GM23248 (cell line): ENCODE results near the gene ACAP1. TPM values are rescaled to one million over a fixed set of nuclear protein-coding genes. Genes with fewer than 3 reads are reported as not detected.

ENCODE experiments used
- DNase-seq: peaks from one replicate; pipeline ENCODE4 v3.0.0-alpha.2; 2015
- H2AFZ ChIP-seq: fragments of 200-600 bp; sonication (generic); 2 replicates; pipeline ENCODE4 v1.6.1; 2016; ENCODE audit warnings: antibody characterized with exemption
- H3F3A ChIP-seq: fragments of 200-600 bp; sonication (generic); 2 replicates; pipeline ENCODE4 v1.6.1; 2016; ENCODE audit warnings: mild to moderate bottlenecking, antibody characterized with exemption, mixed run types; ENCODE audit not compliant: insufficient read depth
- H3K27ac ChIP-seq: fragments of 200-600 bp; sonication (generic); 2 replicates; pipeline ENCODE4 v1.5.1; 2016; ENCODE audit warnings: mild to moderate bottlenecking
- H3K27me3 ChIP-seq: fragments of 200-600 bp; sonication (generic); replicated peaks from 2 replicates; pipeline ENCODE4 v1.6.1; 2016; ENCODE audit warnings: mild to moderate bottlenecking; ENCODE audit not compliant: insufficient read depth
- H3K36me3 ChIP-seq: fragments of 200-600 bp; sonication (generic); 2 replicates; pipeline ENCODE4 v1.6.1; 2016; ENCODE audit warnings: low read depth, mild to moderate bottlenecking
- H3K4me1 ChIP-seq: fragments of 200-600 bp; sonication (generic); 2 replicates; pipeline ENCODE4 v1.6.1; 2016; ENCODE audit warnings: mild to moderate bottlenecking; ENCODE audit not compliant: insufficient read depth
- H3K4me2 ChIP-seq: fragments of 200-600 bp; sonication (generic); one replicate; pipeline ENCODE4 v1.6.1; 2016; ENCODE audit warnings: mild to moderate bottlenecking; ENCODE audit not compliant: unreplicated experiment
- H3K4me3 ChIP-seq: fragments of 200-600 bp; sonication (generic); 2 replicates; pipeline ENCODE4 v1.5.1; 2016; ENCODE audit warnings: mild to moderate bottlenecking
- H3K79me2 ChIP-seq: fragments of 200-600 bp; sonication (generic); 2 replicates; pipeline ENCODE4 v1.6.1; 2016; ENCODE audit warnings: mild to moderate bottlenecking; ENCODE audit not compliant: insufficient read depth
- H3K9ac ChIP-seq: fragments of 200-600 bp; sonication (generic); 2 replicates; pipeline ENCODE4 v1.6.1; 2016; ENCODE audit warnings: mild to moderate bottlenecking
- H3K9me2 ChIP-seq: fragments of 200-600 bp; sonication (generic); 2 replicates; pipeline ENCODE4 v1.6.1; 2016; ENCODE audit warnings: mixed run types, mild to moderate bottlenecking, moderate library complexity; ENCODE audit not compliant: insufficient read depth
- H3K9me3 ChIP-seq: fragments of 200-600 bp; sonication (generic); one replicate; pipeline ENCODE4 v1.6.1; 2017; ENCODE audit warnings: low read depth
- H4K20me1 ChIP-seq: fragments of 200-600 bp; sonication (generic); 2 replicates; pipeline ENCODE4 v1.6.0; 2016; ENCODE audit not compliant: insufficient read depth
- EZH2 ChIP-seq: fragments of 200-600 bp; sonication (generic); IDR thresholded peaks from 2 replicates; pipeline ENCODE4 v1.6.1; 2018; ENCODE audit warnings: antibody characterized with exemption, mild to moderate bottlenecking; ENCODE audit not compliant: insufficient read depth, poor library complexity, severe bottlenecking
- EZH2phosphoT487 ChIP-seq: fragments of 200-600 bp; sonication (generic); IDR thresholded peaks from 2 replicates; pipeline ENCODE4 v1.6.1; 2018; ENCODE audit warnings: antibody characterized with exemption, moderate library complexity, mild to moderate bottlenecking, low read depth; ENCODE audit not compliant: insufficient read depth
- WGBS, 2 experiments: methylation state at CpG; one replicate each; pipeline ENCODE4 v1.1.6; 2015 to 2017; ENCODE audit warnings: low lambda C conversion rate in 2 of 2, low coverage in 1 of 2; ENCODE audit errors: missing lambda C conversion rate in 2 of 2; 5-methylcytosine and 5-hydroxymethylcytosine counted together
- in situ Hi-C: fragments of 300-500 bp; cut with MboI; formaldehyde crosslinking; loops from 2 replicates; pipeline ENCODE4 v1.15.0; 2020
- polyA plus RNA-seq: library from polyadenylated mRNA; unstranded; fragments of >200 nt; fragmentation: Nextera tagmentation; extraction: Ambion mirVana; gene quantifications from 2 replicates; pipeline ENCODE4 v1.2.1, GENCODE V29; 2016
- total RNA-seq: library from RNA; depleted of rRNA; stranded (reverse); fragments of >200 nt; shearing (Covaris generic); gene quantifications from 2 replicates; pipeline ENCODE4 v1.2.3, GENCODE V29; 2014

Gene ACAP1
- total and polyA plus RNA-seq, 2 experiments from 2014 or later = 4.4 to 15.7 TPM

DNA sequence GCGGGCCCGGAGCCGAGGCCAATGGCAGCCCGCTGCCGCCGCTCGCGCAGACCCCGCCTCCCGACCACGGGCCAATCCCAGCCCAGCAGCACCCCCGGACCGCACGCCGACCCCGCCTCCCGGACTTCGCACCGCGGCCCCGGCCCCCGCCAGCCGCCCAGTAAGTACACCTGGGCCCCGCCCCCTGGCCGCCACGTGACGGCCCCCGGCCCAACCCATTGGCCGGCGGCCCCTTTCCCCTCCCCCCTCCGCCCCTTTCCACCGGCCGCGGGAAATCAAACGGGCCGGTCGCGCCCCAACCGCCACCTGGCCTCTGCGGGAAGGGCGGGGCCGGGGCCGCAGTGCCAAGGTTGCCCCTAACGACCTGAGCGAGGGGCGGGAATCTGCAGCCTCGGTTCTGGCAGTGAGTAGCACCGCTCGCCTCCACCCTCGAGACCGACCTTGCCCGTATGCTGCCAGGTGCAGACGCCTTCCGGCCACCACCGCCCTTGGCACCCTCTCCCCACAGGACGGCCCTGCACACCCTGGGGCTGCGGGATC lies 41.6 kb upstream of the ACAP1 start, which contains the start of gene YBX2:
YBX2 (minus strand) TSS at position 26 of the 540 bp plus-strand sequence. CDS start 139 bp downstream, outside the sequence.
- peaks cover 21% of the 10 kb centered on the region for H3K27me3 ChIP-seq
- no peak within 1 kb of the TSS for H2AFZ ChIP-seq
- no peak within 1 kb of the TSS for H3K9ac ChIP-seq
- H3K27ac ChIP-seq = no peak within 1 kb of the TSS
- H3K79me2 ChIP-seq = no peaks in the 10 kb centered on the region
- no peaks in the 10 kb centered on the region for H3K36me3 ChIP-seq
- in situ Hi-C loops = no loop called here
- H3K9me3 ChIP-seq = no peaks in the 10 kb centered on the region
- H3K4me3 ChIP-seq = peak within 1 kb of the TSS; percentile 28
- no peak for TF ChIP-seq EZH2
- TF ChIP-seq EZH2phosphoT487 = no peak
- peak within 1 kb of the TSS; percentile 18 for H3K4me2 ChIP-seq
- no peaks in the 10 kb centered on the region for H3K4me1 ChIP-seq
- 6 to 7% methylated on average over 17 to 54 of the region's 57 CpGs for WGBS, 2 experiments
- H4K20me1 ChIP-seq = no peaks in the 10 kb centered on the region
- peak; percentile 52 for DNase-seq
- no peaks in the 10 kb centered on the region for H3K9me2 ChIP-seq
- peaks cover 5% of the 10 kb centered on the region; the same call in 1 of the 2 replicates for H3F3A ChIP-seq

GRCh38 chr17:7295230-7296180 lies 40.8 kb upstream of the ACAP1 start:
- H3K36me3 ChIP-seq = no peaks in the 10 kb centered on the region
- no peaks in the 10 kb centered on the region for H4K20me1 ChIP-seq
- H3K4me1 ChIP-seq = no peaks in the 10 kb centered on the region
- H3K9me2 ChIP-seq = no peaks in the 10 kb centered on the region
- peaks cover 21% of the 10 kb centered on the region for H3K27me3 ChIP-seq
- H3K9ac ChIP-seq = peak overlapping the region; percentile 53
- H3K4me2 ChIP-seq = peak overlapping the region; percentile 44
- no peaks in the 10 kb centered on the region for H3K9me3 ChIP-seq
- WGBS, 2 experiments = 78 to 79% methylated on average over 42 of the region's 42 CpGs
- DNase-seq = no peak
- H3K27ac ChIP-seq = no peak overlapping the region
- peak overlapping the region; percentile 77 for H2AFZ ChIP-seq
- peaks cover 5% of the 10 kb centered on the region; the same call in 1 of the 2 replicates for H3F3A ChIP-seq
- TF ChIP-seq EZH2 (no peak), EZH2phosphoT487 (no peak)
- no peaks in the 10 kb centered on the region for H3K79me2 ChIP-seq
- H3K4me3 ChIP-seq = peak overlapping the region; percentile 44
- in situ Hi-C loops = no loop called here

GRCh38 chr17:7296189-7296861 lies 40.0 kb upstream of the ACAP1 start:
- no peaks in the 10 kb centered on the region for H3K79me2 ChIP-seq
- H3K4me1 ChIP-seq = no peaks in the 10 kb centered on the region
- no peaks in the 10 kb centered on the region for H3K9me2 ChIP-seq
- H3K36me3 ChIP-seq = no peaks in the 10 kb centered on the region
- peak; percentile 95 for DNase-seq
- no peaks in the 10 kb centered on the region for H4K20me1 ChIP-seq
- peaks cover 5% of the 10 kb centered on the region; the same call in 1 of the 2 replicates for H3F3A ChIP-seq
- WGBS, 2 experiments = 5 to 6% methylated on average over 46 to 51 of the region's 51 CpGs
- in situ Hi-C loops = no loop called here
- no peak overlapping the region for H3K27ac ChIP-seq
- peak overlapping the region; percentile 44 for H3K4me3 ChIP-seq
- peak overlapping the region; percentile 53 for H3K9ac ChIP-seq
- H3K4me2 ChIP-seq = peak overlapping the region; percentile 44
- no peaks in the 10 kb centered on the region for H3K9me3 ChIP-seq
- TF ChIP-seq EZH2phosphoT487 (no peak), EZH2 (no peak)
- peak overlapping the region; percentile 77 for H2AFZ ChIP-seq
- peaks cover 17% of the 10 kb centered on the region for H3K27me3 ChIP-seq

GRCh38 chr17:7304179-7304578 lies 32.1 kb upstream of the ACAP1 start:
- no peak for TF ChIP-seq EZH2phosphoT487
- no peak for TF ChIP-seq EZH2
- Histone ChIP-seq H3K4me2 (no peak overlapping the region), H3K27me3 (no peaks in the 10 kb centered on the region; the same call in 1 of the 2 replicates), H3K9ac (no peak overlapping the region), H2AFZ (no peak overlapping the region), H3K79me2 (peaks cover 18% of the 10 kb centered on the region), H3K36me3 (0 out of 2 replicates have a peak, but pooled peaks cover under 1% of the 10 kb centered on the region), H3K9me2 (no peaks in the 10 kb centered on the region), H4K20me1 (peaks cover 2% of the 10 kb centered on the region), H3K4me3 (no peak overlapping the region), H3K9me3 (no peaks in the 10 kb centered on the region), H3F3A (peaks cover 14% of the 10 kb centered on the region), H3K4me1 (peaks cover 1% of the 10 kb centered on the region), H3K27ac (no peak overlapping the region)
- DNase-seq = no peak
- WGBS, 2 experiments = 83 to 84% methylated on average over 7 of the region's 7 CpGs
- in situ Hi-C loops = no loop called here
